GM19438 (cell line): Measurements from ENCODE around the gene BCL3.
"Not testable (repeated sequence)": the region's sequence is repeated elsewhere in the genome, so short reads cannot be mapped to it uniquely, and the experiment has no call there.

Source experiments
- ATAC-seq: cut with Tn5 transposase; IDR thresholded peaks from one replicate; pipeline ENCODE4 v1.9.1; 2021; ENCODE audit warnings: low read depth; ENCODE audit not compliant: unreplicated experiment

The BCL3 gene

GRCh38 chr19:44756089-44756562 lies 7.6 kb downstream of the BCL3 start:
- ATAC-seq = no peak

DNA sequence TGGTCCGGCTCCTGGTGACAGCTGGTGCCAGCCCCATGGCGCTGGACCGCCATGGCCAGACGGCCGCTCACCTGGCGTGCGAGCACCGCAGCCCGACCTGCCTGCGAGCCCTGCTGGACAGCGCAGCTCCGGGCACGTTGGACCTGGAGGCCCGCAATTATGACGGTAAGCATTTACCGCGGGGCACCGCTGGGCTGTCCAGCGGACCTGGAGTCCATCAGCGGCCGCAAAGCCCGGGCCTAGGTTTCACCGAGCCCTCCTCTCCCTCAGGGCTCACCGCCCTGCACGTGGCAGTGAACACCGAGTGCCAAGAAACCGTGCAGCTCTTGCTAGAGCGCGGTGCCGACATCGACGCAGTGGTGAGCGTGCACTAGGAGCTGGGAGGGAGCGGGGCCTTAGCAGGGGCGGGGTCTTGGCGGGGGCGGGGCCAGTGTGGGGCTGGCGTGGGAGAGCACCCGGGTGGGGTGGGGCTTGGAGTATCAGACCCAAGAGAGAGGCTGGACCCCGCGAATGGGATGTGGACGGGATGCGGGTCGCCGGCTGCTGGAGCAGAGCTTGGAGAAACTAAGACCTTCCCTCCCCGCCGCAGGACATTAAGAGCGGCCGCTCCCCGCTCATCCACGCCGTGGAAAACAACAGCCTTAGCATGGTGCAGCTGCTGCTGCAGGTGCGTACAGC lies 8.7 kb downstream of the BCL3 start:
- ATAC-seq = no peak

DNA sequence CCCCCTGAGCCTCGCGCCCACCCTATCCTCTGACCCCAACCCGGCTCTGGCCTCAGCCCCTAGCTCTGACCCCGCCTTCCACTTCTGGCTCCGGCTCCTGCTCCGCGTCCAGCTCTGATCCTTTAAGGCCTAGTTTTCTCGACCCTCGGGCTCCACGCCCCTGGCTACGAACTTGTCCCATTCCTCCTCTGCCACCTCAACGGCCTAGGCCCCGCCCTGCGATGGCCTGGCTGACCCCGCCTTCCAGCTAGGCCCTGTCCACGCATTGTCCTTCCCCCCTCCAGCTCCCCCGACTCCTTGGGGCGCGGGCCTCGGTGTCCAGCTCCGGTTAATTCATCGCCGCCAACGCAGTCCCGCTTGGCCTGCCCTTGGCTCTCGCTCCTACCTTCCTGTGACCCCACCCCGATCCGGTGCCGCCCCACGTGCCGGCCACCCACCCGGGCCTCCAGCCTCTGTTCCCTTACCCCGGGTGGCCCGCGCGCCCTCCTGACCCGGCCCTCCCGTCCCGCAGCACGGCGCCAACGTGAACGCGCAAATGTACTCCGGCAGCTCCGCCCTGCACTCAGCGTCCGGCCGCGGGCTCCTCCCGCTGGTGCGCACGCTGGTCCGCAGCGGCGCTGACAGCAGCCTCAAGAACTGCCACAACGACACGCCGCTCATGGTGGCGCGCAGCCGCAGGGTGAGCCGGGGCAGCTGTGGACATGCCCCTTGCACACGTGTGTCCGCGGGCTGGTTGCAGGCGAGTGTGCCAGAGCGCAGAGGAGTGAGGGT lies 9.4 kb downstream of the BCL3 start:
- ATAC-seq = no peak

- ATAC-seq = no peak
Observed at GRCh38 chr19:44758596-44758995, 10.1 kb downstream of the BCL3 start.

DNA sequence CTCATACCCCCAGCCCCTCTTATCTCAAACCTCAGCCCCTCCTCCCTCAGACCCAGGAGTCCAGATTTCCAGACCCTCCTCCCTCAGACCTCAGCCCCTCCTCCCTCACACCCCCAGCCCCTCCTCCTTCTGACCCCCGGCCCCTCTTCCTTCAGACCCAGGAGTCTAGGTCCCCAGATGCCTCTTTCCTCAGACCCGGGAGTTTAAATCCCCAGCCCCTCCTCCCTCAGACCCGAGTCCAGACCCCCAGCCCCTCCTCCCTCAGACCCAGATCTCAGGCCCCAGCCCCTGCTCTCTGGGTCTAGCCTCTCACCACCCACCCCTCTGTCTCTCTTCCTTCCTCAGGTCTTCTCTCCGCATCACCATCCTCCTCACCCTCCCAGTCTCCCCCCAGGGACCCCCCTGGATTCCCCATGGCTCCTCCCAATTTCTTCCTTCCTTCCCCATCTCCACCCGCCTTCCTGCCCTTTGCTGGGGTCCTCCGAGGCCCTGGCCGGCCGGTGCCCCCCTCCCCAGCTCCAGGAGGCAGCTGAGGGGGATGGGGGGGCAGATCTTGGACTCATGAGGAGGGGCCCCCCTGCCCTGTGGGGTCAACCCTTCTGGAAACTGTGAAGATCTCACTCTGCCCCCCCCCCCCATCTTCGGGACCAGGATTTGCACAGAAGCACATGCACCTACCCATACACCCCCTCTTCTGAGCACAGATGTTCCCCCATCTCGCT lies 10.7 kb downstream of the BCL3 start:
- no peak for ATAC-seq

DNA sequence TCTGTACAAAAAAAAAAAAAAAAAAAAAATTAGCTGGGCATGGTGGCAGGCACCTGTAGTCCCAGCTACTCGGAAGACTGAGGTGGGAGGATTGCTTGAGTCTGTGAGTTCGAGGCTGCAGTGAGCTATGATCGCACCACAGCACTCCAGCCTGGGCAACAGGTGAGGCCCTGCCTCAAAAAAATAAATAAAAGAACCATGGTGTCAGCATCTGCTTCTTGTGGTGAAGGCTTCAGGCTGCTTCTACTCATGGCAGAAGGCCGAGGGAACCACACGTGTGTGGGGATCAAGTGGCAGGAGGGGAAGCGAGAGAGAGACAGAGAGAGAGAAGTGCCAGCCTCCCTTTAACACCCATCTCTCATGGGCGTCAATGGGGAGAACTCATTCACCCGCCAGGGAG lies 13.5 kb downstream of the BCL3 start:
- no peak for ATAC-seq

- ATAC-seq = no peak
Observed at GRCh38 chr19:44765033-44765948, 16.8 kb downstream of the BCL3 start.

GRCh38 chr19:44765949-44766335 lies 17.4 kb downstream of the BCL3 start:
- no peak for ATAC-seq

DNA sequence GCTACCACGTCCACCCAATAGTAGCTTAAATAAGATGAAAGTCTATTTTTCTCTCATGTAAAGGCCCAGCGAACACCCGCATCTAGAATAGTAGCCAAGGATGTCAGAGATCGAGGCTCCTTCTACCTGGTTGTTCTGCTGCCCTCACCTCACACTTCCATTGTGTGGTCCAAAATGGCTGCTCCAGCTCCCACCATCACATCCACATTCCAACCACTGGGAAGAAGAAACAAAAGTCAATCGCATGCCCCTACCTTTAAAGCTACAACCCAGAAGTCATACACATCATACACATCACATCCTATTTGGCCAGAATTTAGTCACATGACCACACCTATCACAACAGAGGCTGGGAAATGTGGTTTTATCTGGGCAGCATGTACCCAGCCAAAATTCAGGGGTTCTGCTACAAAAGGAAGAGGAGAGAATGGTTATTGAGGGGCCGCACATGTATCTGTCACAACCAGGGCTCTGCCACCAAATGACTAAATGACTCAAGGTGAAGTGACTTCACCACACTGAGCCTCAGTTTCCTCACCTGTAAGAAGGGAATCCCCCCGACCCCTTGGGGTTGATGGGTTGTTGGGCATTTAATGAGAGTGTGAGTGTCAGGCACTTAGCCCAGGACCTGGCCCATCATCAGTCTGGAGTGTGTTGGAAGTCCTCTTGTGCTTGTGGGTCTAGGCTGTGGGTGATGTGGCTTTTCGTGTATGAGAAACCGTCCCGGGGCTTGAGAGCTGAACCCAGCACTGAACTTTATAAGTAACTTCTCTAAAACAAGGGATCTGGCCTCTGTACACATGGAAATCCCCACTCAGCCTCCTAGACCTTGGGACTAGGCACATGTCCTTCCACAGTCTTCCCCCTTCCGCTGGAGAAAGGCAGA lies 19.0 kb downstream of the BCL3 start:
- ATAC-seq = no peak

GRCh38 chr19:44770550-44771257 lies 22.2 kb downstream of the BCL3 start:
- peak; percentile 95 for ATAC-seq

GRCh38 chr19:44772144-44772543 lies 23.6 kb downstream of the BCL3 start:
- not testable (repeated sequence) for ATAC-seq

DNA sequence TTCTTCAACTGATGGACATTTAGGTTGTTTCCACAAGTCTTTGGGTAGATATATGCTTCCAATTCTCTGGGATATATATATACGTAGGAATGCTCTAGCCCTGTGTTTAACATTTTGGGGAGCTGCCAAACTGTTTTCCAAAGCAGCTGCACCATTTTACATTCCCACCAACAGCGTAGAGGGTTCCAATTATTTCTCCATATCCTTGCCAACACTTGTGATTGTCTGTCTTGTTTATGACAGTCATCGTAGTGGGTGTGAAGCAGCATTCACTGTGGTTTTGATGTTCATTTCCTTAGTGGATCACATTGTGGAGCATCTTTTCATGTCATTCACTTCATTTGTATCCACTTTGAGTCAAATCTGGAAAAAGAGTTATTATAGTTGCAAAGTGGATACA lies 24.5 kb downstream of the BCL3 start:
- no peak for ATAC-seq

GRCh38 chr19:44775676-44776240 lies 27.2 kb downstream of the BCL3 start:
- no peak for ATAC-seq

DNA sequence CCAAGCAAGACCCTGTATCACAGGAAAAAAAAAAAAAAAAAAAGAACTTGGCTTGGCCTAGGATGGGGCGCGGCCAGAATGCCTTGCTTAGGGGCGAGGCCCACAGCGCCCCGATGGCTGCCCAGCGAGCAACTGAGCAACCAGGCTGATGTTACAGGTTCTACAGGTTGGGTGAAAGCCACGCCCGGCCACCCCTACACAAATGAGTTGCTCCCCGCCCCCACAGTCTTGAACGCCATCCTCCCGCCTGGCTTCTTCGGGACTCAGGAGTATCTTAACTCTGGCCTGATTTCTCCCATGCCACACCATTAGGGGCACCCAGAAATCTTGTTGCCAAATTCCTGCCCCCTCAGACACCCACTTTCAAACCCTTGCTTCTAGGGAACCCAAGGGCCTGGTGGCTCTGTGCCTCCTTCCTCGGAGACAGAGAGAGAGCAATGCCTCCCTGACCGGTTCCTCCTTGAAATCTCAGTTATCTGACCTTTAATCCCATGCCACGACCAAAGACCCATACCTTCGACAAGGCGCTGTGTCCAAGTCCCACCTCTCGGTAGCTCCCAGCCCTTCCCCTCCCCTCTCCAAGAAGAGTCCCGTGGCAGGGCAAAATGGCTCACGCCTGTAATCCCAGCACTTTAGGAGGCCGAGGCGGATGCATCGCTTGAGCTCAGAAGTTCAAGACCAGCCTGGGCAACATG lies 28.0 kb downstream of the BCL3 start:
- no peak for ATAC-seq

GRCh38 chr19:44777715-44778347 lies 29.3 kb downstream of the BCL3 start, which contains the start of gene CBLC:
Gene CBLC (plus strand): TSS chr19:44777890. CDS start chr19:44777932, 42 bp downstream.
- ATAC-seq = no peak

DNA sequence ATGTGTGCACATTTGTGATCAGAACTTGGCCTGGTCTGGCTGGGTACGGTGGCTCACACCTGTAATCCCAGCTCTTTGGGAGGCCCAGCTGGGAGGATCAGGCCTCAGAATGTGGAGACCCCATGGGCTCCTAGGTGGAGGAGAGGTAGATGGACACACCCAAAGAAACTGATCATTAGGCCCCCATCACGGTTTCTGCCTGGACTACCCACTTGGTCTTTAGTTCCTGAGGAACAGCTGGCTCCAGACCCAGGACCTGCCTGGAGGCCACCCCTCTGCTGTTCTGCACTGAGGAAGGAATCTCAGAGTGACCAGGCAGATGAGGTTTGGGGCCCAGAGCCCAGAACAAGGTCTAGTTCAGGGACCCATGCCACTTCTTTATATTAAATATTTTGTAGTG lies 30.6 kb downstream of the BCL3 start:
- no peak for ATAC-seq

GRCh38 chr19:44781694-44782093 lies 33.2 kb downstream of the BCL3 start:
- not testable (repeated sequence) for ATAC-seq
